ENCODE measurements around the gene ARID5A. TPM values are rescaled to one million over a fixed set of nuclear protein-coding genes. Genes with fewer than 3 reads are reported as not detected.
A peak's percentile ranks its signal among the peaks of the same experiment; 100 is the strongest.

ARID5A gene
- total and polyA plus RNA-seq, 2 of the 13 experiments (the other 11 are each of a cell fraction or from before 2014, with no cell fraction given) = 6.0 to 9.5 TPM

DNA sequence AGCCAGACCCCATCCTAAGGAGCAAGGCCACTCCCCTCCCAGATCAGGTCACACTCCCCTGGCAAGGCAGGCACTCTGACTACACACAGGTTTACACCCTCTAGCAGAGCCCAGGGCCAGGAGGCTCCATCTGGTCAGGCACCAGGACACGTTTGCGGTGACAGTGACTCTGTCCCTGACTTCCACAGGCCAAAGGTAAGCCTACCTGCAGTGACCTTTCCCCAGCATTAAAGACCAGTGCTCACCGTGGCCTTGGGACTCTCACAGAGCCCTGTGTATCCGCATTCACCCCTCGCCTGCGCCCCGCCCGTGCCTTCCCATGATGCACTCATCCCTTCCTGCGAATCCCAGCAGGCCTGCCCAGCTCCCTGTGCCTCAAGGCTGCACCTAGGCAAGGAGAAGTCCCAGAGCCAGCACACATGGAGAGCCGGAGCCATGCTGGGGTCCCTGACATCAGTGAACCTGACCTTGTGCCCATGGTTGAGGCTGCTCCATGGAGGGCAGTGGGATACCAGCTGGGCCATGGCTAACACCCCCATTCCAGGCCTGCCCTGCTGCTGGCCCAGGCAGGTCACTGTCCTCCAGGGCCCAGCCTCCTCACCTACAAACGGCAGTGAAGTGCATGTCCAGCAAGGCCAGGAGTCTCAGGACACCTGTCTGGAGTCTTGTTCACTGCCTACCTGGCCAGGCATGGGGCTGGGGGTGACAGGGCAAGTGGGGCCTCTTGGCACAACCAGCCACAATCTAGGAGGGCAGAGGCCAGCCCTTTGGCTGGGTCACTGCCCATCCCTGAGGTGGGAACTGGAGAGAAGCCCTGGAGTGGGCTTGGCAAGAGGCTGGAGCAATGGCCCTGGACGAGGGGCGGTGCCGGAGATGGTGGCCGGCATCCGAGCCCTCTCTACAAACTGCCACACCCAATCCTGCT is 34.4 kb upstream of the ARID5A start (continued):
- TF ChIP-seq NAIF1 (CRISPR knock-in tag; IDR thresholded peaks at IDR 0.05; ENCODE audit: borderline replicate concordance) (no peak), SNAPC2 (CRISPR knock-in tag; IDR thresholded peaks at IDR 0.05) (no peak), BRD4 (CRISPR knock-in tag; IDR thresholded peaks at IDR 0.05) (peak; percentile 80), ZNF33B (CRISPR knock-in tag; IDR thresholded peaks at IDR 0.05) (no peak; the same call in 1 of the 2 replicates), ZNF136 (CRISPR knock-in tag; IDR thresholded peaks at IDR 0.05; ENCODE audit: low read depth) (no peak), HNRNPL (IDR thresholded peaks at IDR 0.05; ENCODE audit: low read depth, low read length) (peak; percentile 70; the same call in 1 of the 2 replicates), HNF4A (CRISPR knock-in tag; IDR thresholded peaks at IDR 0.05) (peak; percentile 82), ZBTB42 (CRISPR knock-in tag; IDR thresholded peaks at IDR 0.05) (no peak), SOX5 (CRISPR knock-in tag; IDR thresholded peaks at IDR 0.05; ENCODE audit: borderline replicate concordance) (0 out of 2 replicates have a peak, but pooled peaks have one; percentile 34), STAT5B (CRISPR knock-in tag; IDR thresholded peaks at IDR 0.05) (no peak; the same call in 1 of the 2 replicates)
- TF ChIP-seq, protein P1, sequence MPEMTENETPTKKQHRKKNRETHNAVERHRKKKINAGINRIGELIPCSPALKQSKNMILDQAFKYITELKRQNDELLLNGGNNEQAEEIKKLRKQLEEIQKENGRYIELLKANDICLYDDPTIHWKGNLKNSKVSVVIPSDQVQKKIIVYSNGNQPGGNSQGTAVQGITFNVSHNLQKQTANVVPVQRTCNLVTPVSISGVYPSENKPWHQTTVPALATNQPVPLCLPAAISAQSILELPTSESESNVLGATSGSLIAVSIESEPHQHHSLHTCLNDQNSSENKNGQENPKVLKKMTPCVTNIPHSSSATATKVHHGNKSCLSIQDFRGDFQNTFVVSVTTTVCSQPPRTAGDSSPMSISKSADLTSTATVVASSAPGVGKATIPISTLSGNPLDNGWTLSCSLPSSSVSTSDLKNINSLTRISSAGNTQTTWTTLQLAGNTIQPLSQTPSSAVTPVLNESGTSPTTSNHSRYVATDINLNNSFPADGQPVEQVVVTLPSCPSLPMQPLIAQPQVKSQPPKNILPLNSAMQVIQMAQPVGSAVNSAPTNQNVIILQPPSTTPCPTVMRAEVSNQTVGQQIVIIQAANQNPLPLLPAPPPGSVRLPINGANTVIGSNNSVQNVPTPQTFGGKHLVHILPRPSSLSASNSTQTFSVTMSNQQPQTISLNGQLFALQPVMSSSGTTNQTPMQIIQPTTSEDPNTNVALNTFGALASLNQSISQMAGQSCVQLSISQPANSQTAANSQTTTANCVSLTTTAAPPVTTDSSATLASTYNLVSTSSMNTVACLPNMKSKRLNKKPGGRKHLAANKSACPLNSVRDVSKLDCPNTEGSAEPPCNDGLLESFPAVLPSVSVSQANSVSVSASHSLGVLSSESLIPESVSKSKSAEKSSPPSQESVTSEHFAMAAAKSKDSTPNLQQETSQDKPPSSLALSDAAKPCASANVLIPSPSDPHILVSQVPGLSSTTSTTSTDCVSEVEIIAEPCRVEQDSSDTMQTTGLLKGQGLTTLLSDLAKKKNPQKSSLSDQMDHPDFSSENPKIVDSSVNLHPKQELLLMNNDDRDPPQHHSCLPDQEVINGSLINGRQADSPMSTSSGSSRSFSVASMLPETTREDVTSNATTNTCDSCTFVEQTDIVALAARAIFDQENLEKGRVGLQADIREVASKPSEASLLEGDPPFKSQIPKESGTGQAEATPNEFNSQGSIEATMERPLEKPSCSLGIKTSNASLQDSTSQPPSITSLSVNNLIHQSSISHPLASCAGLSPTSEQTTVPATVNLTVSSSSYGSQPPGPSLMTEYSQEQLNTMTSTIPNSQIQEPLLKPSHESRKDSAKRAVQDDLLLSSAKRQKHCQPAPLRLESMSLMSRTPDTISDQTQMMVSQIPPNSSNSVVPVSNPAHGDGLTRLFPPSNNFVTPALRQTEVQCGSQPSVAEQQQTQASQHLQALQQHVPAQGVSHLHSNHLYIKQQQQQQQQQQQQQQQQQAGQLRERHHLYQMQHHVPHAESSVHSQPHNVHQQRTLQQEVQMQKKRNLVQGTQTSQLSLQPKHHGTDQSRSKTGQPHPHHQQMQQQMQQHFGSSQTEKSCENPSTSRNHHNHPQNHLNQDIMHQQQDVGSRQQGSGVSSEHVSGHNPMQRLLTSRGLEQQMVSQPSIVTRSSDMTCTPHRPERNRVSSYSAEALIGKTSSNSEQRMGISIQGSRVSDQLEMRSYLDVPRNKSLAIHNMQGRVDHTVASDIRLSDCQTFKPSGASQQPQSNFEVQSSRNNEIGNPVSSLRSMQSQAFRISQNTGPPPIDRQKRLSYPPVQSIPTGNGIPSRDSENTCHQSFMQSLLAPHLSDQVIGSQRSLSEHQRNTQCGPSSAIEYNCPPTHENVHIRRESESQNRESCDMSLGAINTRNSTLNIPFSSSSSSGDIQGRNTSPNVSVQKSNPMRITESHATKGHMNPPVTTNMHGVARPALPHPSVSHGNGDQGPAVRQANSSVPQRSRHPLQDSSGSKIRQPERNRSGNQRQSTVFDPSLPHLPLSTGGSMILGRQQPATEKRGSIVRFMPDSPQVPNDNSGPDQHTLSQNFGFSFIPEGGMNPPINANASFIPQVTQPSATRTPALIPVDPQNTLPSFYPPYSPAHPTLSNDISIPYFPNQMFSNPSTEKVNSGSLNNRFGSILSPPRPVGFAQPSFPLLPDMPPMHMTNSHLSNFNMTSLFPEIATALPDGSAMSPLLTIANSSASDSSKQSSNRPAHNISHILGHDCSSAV (CRISPR knock-in tag; IDR thresholded peaks at IDR 0.05; ENCODE audit: borderline replicate concordance) = no peak
- TF ChIP-seq, protein P2, sequence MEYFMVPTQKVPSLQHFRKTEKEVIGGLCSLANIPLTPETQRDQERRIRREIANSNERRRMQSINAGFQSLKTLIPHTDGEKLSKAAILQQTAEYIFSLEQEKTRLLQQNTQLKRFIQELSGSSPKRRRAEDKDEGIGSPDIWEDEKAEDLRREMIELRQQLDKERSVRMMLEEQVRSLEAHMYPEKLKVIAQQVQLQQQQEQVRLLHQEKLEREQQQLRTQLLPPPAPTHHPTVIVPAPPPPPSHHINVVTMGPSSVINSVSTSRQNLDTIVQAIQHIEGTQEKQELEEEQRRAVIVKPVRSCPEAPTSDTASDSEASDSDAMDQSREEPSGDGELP (IDR thresholded peaks at IDR 0.05; ENCODE audit: borderline replicate concordance, low read depth) = no peak
- TF ChIP-seq, protein P3, sequence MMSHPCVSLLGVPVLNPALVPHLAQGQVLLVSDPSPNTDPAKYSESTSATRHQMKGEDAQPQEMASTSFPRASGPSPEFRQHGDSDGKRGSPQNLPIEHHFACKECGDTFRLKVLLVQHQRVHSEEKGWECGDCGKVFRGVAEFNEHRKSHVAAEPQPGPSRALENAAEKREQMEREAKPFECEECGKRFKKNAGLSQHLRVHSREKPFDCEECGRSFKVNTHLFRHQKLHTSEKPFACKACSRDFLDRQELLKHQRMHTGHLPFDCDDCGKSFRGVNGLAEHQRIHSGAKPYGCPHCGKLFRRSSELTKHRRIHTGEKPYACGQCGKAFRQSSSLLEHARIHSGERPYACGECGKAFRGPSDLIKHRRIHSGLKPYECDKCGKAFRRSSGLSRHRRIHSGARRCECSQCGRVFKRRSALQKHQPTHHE (CRISPR knock-in tag; IDR thresholded peaks at IDR 0.05; ENCODE audit: borderline replicate concordance) = no peak
- TF ChIP-seq, protein P4, sequence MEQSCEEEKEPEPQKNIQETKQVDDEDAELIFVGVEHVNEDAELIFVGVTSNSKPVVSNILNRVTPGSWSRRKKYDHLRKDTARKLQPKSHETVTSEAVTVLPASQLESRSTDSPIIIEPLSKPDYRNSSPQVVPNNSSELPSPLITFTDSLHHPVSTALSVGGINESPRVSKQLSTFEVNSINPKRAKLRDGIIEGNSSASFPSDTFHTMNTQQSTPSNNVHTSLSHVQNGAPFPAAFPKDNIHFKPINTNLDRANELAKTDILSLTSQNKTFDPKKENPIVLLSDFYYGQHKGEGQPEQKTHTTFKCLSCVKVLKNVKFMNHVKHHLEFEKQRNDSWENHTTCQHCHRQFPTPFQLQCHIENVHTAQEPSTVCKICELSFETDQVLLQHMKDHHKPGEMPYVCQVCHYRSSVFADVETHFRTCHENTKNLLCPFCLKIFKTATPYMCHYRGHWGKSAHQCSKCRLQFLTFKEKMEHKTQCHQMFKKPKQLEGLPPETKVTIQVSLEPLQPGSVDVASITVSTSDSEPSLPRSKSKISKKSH (CRISPR knock-in tag; IDR thresholded peaks at IDR 0.05; ENCODE audit: borderline replicate concordance) = no peak; the same call in 1 of the 2 replicates
- TF ChIP-seq, protein P5, sequence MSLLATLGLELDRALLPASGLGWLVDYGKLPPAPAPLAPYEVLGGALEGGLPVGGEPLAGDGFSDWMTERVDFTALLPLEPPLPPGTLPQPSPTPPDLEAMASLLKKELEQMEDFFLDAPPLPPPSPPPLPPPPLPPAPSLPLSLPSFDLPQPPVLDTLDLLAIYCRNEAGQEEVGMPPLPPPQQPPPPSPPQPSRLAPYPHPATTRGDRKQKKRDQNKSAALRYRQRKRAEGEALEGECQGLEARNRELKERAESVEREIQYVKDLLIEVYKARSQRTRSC (CRISPR knock-in tag; IDR thresholded peaks at IDR 0.05; ENCODE audit: low read depth) = no peak
